ENCODE data around the gene TBX10. TPM values are rescaled to one million over a fixed set of nuclear protein-coding genes. Genes with fewer than 3 reads are reported as not detected.

Gene TBX10
- total RNA-seq, 2 donors from 2014 or later = not detected

DNA sequence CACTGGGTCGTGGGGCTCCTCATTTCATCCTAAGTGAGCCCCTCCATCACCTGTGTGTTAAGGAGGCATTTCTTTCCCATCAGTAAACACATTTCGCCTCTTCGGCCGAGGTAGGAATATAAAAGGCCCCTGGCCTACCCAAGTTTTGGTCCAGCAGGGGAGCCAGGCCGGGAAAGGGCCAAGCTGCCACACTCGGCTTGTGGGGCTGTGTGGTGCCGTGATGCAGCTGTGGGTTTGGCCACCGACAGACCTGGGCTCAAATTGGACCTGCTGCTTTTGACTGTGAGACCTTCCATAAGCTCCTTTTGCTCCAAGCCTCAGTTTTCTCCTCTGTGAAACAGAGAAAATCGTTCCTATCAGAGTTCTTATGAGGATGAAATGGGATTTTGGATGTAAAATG, 32.1 kb downstream of the TBX10 start:
- Histone ChIP-seq H3K9me3 (ENCODE audit: control insufficient read depth, low read length) (peaks cover 7% of the 10 kb centered on the region), H3K4me1 (ENCODE audit: control insufficient read depth, insufficient read depth, low read length) (peaks cover 14% of the 10 kb centered on the region), H3K36me3 (ENCODE audit: control insufficient read depth, insufficient read depth, low read length) (peaks cover 24% of the 10 kb centered on the region), H3K27me3 (ENCODE audit: control insufficient read depth, insufficient read depth, low read length, poor library complexity, severe bottlenecking) (no peaks in the 10 kb centered on the region), H3K9ac (ENCODE audit: extremely low read depth, low read length, poor library complexity, severe bottlenecking) (peak overlapping the region; percentile 56), H3K4me3 (ENCODE audit: low read length) (peak overlapping the region; percentile 86), H3K27ac (ENCODE audit: low read depth, low read length) (no peak overlapping the region)
- Mint-ChIP-seq H3K4me3 (peak overlapping the region; percentile 72), H3K36me3 (ENCODE audit: low read depth) (peaks cover 30% of the 10 kb centered on the region), H3K4me1 (peaks cover 20% of the 10 kb centered on the region), H3K27me3 (ENCODE audit: insufficient read depth) (no peaks in the 10 kb centered on the region), H3K27ac (peak overlapping the region; percentile 86), H3K9me3 (peaks cover 7% of the 10 kb centered on the region)
- TF ChIP-seq, protein P1, sequence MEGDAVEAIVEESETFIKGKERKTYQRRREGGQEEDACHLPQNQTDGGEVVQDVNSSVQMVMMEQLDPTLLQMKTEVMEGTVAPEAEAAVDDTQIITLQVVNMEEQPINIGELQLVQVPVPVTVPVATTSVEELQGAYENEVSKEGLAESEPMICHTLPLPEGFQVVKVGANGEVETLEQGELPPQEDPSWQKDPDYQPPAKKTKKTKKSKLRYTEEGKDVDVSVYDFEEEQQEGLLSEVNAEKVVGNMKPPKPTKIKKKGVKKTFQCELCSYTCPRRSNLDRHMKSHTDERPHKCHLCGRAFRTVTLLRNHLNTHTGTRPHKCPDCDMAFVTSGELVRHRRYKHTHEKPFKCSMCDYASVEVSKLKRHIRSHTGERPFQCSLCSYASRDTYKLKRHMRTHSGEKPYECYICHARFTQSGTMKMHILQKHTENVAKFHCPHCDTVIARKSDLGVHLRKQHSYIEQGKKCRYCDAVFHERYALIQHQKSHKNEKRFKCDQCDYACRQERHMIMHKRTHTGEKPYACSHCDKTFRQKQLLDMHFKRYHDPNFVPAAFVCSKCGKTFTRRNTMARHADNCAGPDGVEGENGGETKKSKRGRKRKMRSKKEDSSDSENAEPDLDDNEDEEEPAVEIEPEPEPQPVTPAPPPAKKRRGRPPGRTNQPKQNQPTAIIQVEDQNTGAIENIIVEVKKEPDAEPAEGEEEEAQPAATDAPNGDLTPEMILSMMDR (conservative IDR thresholded peaks at IDR 0.05) = no peak
- no peak for DNase-seq
- 58 to 71% methylated on average over 8 to 9 of the region's 9 CpGs for WGBS, 2 experiments (ENCODE audit: insufficient coverage in 1 of 2, insufficient read length in 1 of 2)

DNA sequence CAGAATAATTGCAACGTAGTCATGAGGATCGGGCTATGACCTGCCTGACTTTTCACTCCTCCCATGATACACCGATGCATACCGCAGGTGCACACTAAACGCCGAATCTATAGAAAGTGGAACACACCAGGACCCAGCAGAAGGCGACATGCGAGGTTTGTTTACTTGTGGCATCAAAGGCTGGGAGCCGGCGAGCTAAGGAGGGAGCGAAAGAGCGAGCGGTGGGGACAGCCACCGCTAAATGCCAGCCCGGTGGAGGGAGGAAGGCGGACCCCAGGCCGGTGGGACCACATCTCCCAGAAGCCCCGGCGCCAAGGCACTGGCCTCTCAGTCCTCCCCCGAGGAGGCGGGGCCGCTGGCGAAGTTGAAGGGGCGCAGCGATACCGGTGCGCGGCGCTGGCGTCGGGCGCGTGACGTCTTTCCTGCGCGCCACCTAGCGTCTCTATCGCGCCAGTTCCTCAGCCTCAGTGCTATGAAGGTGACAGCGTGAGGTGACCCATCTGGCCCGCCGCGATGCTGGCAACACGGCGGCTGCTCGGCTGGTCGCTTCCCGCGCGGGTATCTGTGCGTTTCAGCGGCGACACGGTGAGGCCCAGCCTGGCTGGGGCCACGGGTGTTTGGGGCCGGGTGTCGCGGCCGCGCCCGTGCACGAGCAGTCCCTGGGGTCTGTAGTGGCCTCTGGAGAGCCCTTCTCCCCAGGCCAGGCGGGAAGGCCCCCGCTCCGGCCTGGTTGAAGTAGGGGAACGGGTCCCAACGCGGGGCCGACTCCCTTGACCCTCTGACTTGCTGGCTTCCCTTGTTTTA, 32.9 kb downstream of the TBX10 start, which contains the start of gene NDUFV1:
Gene NDUFV1, plus strand, starts transcription at position 445 of the 804 bp plus-strand sequence. Its CDS starts 69 bp downstream, at position 514.
- peak; percentile 98 for DNase-seq
- Histone ChIP-seq H3K4me3 (ENCODE audit: low read length) (peak within 1 kb of the TSS; percentile 86), H3K27me3 (ENCODE audit: control insufficient read depth, insufficient read depth, low read length, poor library complexity, severe bottlenecking) (no peaks in the 10 kb centered on the region), H3K9me3 (ENCODE audit: control insufficient read depth, low read length) (peaks cover 12% of the 10 kb centered on the region), H3K36me3 (ENCODE audit: control insufficient read depth, insufficient read depth, low read length) (peaks cover 24% of the 10 kb centered on the region), H3K9ac (ENCODE audit: extremely low read depth, low read length, poor library complexity, severe bottlenecking) (peak within 1 kb of the TSS; percentile 56), H3K27ac (ENCODE audit: low read depth, low read length) (no peak within 1 kb of the TSS), H3K4me1 (ENCODE audit: control insufficient read depth, insufficient read depth, low read length) (peaks cover 14% of the 10 kb centered on the region)
- TF ChIP-seq, protein P1 (conservative IDR thresholded peaks at IDR 0.05) = peak; percentile 63
- peaks cover 20% of the 10 kb centered on the region for H3K4me1 Mint-ChIP-seq
- H3K36me3 Mint-ChIP-seq (ENCODE audit: low read depth) = peaks cover 24% of the 10 kb centered on the region
- peak within 1 kb of the TSS; percentile 72 for H3K4me3 Mint-ChIP-seq
- H3K9me3 Mint-ChIP-seq = peaks cover 12% of the 10 kb centered on the region
- 4 to 6% methylated on average over 40 to 69 of the region's 69 CpGs for WGBS, 2 experiments (ENCODE audit: insufficient coverage in 1 of 2, insufficient read length in 1 of 2)
- peak within 1 kb of the TSS; percentile 86 for H3K27ac Mint-ChIP-seq
- H3K27me3 Mint-ChIP-seq (ENCODE audit: insufficient read depth) = no peaks in the 10 kb centered on the region

DNA sequence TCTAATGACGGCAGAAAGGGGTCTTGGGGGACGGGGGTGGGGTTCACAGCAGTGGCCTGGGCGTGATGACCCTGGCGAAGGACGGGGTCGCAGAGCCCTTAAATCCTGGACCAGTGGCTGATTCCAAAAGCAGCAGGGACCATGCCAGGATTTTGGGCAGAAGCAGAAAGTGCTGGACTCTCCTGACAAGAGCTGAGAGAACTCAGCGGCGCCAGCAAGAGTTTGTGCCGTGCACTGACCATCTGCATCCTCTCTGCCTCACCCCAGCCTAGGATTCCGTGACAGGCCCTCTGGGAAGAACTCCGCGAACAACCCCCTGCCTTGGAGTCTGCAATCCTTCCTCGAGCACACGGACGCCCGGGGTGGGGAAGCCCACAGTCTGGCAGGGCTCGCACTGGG, 33.5 kb downstream of the TBX10 start:
- peaks cover 14% of the 10 kb centered on the region for H3K4me1 ChIP-seq (ENCODE audit: control insufficient read depth, insufficient read depth, low read length)
- Mint-ChIP-seq H3K27ac (peak overlapping the region; percentile 31), H3K27me3 (ENCODE audit: insufficient read depth) (no peaks in the 10 kb centered on the region), H3K4me3 (peak overlapping the region; percentile 72), H3K9me3 (peaks cover 15% of the 10 kb centered on the region), H3K36me3 (ENCODE audit: low read depth) (peaks cover 23% of the 10 kb centered on the region), H3K4me1 (peaks cover 20% of the 10 kb centered on the region)
- H3K27me3 ChIP-seq (ENCODE audit: control insufficient read depth, insufficient read depth, low read length, poor library complexity, severe bottlenecking) = no peaks in the 10 kb centered on the region
- H3K9me3 ChIP-seq (ENCODE audit: control insufficient read depth, low read length) = peaks cover 12% of the 10 kb centered on the region
- H3K4me3 ChIP-seq (ENCODE audit: low read length) = peak overlapping the region; percentile 86
- H3K9ac ChIP-seq (ENCODE audit: extremely low read depth, low read length, poor library complexity, severe bottlenecking) = peak overlapping the region; percentile 6
- H3K27ac ChIP-seq (ENCODE audit: low read depth, low read length) = no peak overlapping the region
- TF ChIP-seq, protein P1 (conservative IDR thresholded peaks at IDR 0.05) = no peak
- 66 to 77% methylated on average over 13 to 17 of the region's 17 CpGs for WGBS, 2 experiments (ENCODE audit: insufficient coverage in 1 of 2, insufficient read length in 1 of 2)
- H3K36me3 ChIP-seq (ENCODE audit: control insufficient read depth, insufficient read depth, low read length) = peaks cover 24% of the 10 kb centered on the region
- no peak for DNase-seq

All from endodermal cell (in vitro differentiated cells).